Endothelial cell of umbilical vein (primary cell): ENCODE measurements around the gene LRRC8D. TPM values are rescaled to one million over a fixed set of nuclear protein-coding genes. Genes with fewer than 3 reads are reported as not detected.

ENCODE experiments used
- BruUV-seq: library from RNA; stranded (reverse); fragments of 400-500 nt; replicated peaks from 2 replicates; lab custom pipeline; 2021; lab: Mats Ljungman, UMichigan
- CTCF ChIA-PET: fragments of 300-600, 350-600 bp; sonication (Branson Sonifier 250); formaldehyde crosslinking; loops from one replicate; lab custom pipeline; 2021; ENCODE audit warnings: antibody characterized with exemption, inconsistent platforms; lab: Charles Lee
- POLR2A ChIA-PET: fragments of 300-600, 350-600 bp; sonication (Branson Sonifier 250); formaldehyde crosslinking; loops from one replicate; lab custom pipeline; 2021; ENCODE audit warnings: antibody characterized with exemption, inconsistent platforms; lab: Charles Lee
- DNase-seq: peaks from one replicate; pipeline ENCODE4 v3.0.0-alpha.2; 2011; ENCODE audit warnings: low read depth, low spot score
- FAIRE-seq: peaks from 2 replicates; lab custom pipeline; 2011; peaks lifted over from hg19 to GRCh38; lab: Jason Lieb, UNC
- H2AFZ ChIP-seq: 2 replicates; pipeline ENCODE4 v1.6.0; 2012; ENCODE audit warnings: low read depth, low read length, control low read depth, inconsistent platforms
- H3K27ac ChIP-seq: 2 replicates; pipeline ENCODE4 v1.5.1; 2011; ENCODE audit warnings: low read depth, mild to moderate bottlenecking, control low read depth, low read length, moderate library complexity; ENCODE audit not compliant: insufficient read depth
- H3K27me3 ChIP-seq, 2 experiments: 2 replicates each; pipeline versions ENCODE4 v1.6.0 to v1.6.1; 2011; ENCODE audit warnings: low read length in 2 of 2, mixed read lengths in 1 of 2; ENCODE audit not compliant: control insufficient read depth in 2 of 2, insufficient read depth in 2 of 2
- H3K36me3 ChIP-seq, 2 experiments: 2 replicates in 1 of 2; 3 replicates in 1 of 2; pipeline ENCODE4 v1.5.1; 2011; ENCODE audit warnings: low read length in 2 of 2, mild to moderate bottlenecking in 1 of 2, moderate library complexity in 1 of 2; ENCODE audit not compliant: control insufficient read depth in 2 of 2, insufficient read depth in 2 of 2; ENCODE audit errors: extremely low read depth in 1 of 2
- H3K4me1 ChIP-seq: 3 replicates; pipeline ENCODE4 v1.5.1; 2011; ENCODE audit warnings: mild to moderate bottlenecking, low read length; ENCODE audit not compliant: control insufficient read depth, insufficient read depth; ENCODE audit errors: extremely low read depth
- H3K4me2 ChIP-seq: 2 replicates; pipeline ENCODE4 v1.6.1; 2011; ENCODE audit warnings: low read length, control low read depth, mixed read lengths; ENCODE audit not compliant: insufficient read depth
- H3K4me3 ChIP-seq, 3 experiments: fragments of 200-600 bp in 1 of 3; sonication (generic), shearing (Covaris generic) in 1 of 3; replicated peaks in 1 of 3; 2 replicates each; pipeline ENCODE4 v1.5.1; 2011 to 2016; ENCODE audit warnings: control low read depth in 3 of 3, low read length in 3 of 3, mild to moderate bottlenecking in 2 of 3, inconsistent platforms in 1 of 3, low read depth in 1 of 3, moderate library complexity in 1 of 3; ENCODE audit not compliant: insufficient read depth in 1 of 3
- H3K79me2 ChIP-seq: 2 replicates; pipeline ENCODE4 v1.6.0; 2012; ENCODE audit warnings: low read length, inconsistent platforms; ENCODE audit not compliant: control insufficient read depth, insufficient read depth
- H3K9ac ChIP-seq: replicated peaks from 2 replicates; pipeline ENCODE3; 2011; ENCODE audit warnings: low read length, control low read depth; ENCODE audit not compliant: insufficient read depth; ENCODE audit errors: extremely low read depth
- H3K9me1 ChIP-seq: replicated peaks from 3 replicates; pipeline ENCODE4 v1.6.0; 2011; ENCODE audit warnings: mild to moderate bottlenecking, low read length; ENCODE audit not compliant: control insufficient read depth, insufficient read depth; ENCODE audit errors: extremely low read depth
- H3K9me3 ChIP-seq: replicated peaks from 2 replicates; pipeline ENCODE4 v1.5.1; 2012; ENCODE audit warnings: low read length, inconsistent platforms; ENCODE audit not compliant: control insufficient read depth, insufficient read depth
- H4K20me1 ChIP-seq: replicated peaks from 2 replicates; pipeline ENCODE3; 2011; ENCODE audit warnings: mild to moderate bottlenecking, low read length; ENCODE audit not compliant: control insufficient read depth, insufficient read depth; ENCODE audit errors: extremely low read depth
- CTCF ChIP-seq, 2 donors: IDR thresholded peaks; 1 replicate in 1 of 2; 2 replicates in 1 of 2; pipeline ENCODE4 v1.5.1; 2011; ENCODE audit warnings: low read length in 2 of 2, mild to moderate bottlenecking in 2 of 2, moderate library complexity in 2 of 2, control low read depth in 1 of 2, inconsistent platforms in 1 of 2, low read depth in 1 of 2; ENCODE audit not compliant: insufficient read depth in 1 of 2; ENCODE audit errors: extremely low read depth in 1 of 2
- EZH2 ChIP-seq: IDR thresholded peaks from 2 replicates; pipeline ENCODE4 v1.6.1; 2012; ENCODE audit warnings: borderline replicate concordance, low read depth, mild to moderate bottlenecking, moderate library complexity, low read length, inconsistent platforms; ENCODE audit not compliant: severe bottlenecking
- GATA2 ChIP-seq: IDR thresholded peaks from 2 replicates; pipeline ENCODE4 v1.7.0; 2011; ENCODE audit warnings: low read depth, mild to moderate bottlenecking, moderate library complexity, mixed read lengths, low read length; ENCODE audit not compliant: insufficient read length, insufficient read depth
- JUN ChIP-seq: IDR thresholded peaks from 2 replicates; pipeline ENCODE4 v1.6.1; 2011; ENCODE audit warnings: borderline replicate concordance, low read depth; ENCODE audit not compliant: insufficient read length, insufficient read depth
- MAX ChIP-seq: IDR thresholded peaks from 2 replicates; pipeline ENCODE4 v1.6.1; 2011; ENCODE audit not compliant: insufficient read depth, insufficient read length
- MYC ChIP-seq: IDR thresholded peaks from one replicate; pipeline ENCODE4 v1.6.1; 2011; ENCODE audit warnings: mild to moderate bottlenecking, low read depth, low read length
- POLR2A ChIP-seq: IDR thresholded peaks from 2 replicates; pipeline ENCODE4 v1.6.1; 2012; ENCODE audit warnings: low read depth, mild to moderate bottlenecking, control low read depth, low read length
- POLR2AphosphoS5 ChIP-seq: IDR thresholded peaks from 2 replicates; pipeline ENCODE4 v1.6.1; 2012; ENCODE audit warnings: low read depth, mild to moderate bottlenecking, control low read depth, low read length, moderate library complexity; ENCODE audit not compliant: insufficient read depth
- dilution Hi-C: fragments of 300-500 bp; cut with MboI; formaldehyde crosslinking; loops from one replicate; pipeline ENCODE4 v1.15.0; 2019; ENCODE audit warnings: low sequenced_read_pairs; ENCODE audit not compliant: extremely low pct_ligation_motif_present
- intact Hi-C: fragments of 100-400 bp; cut with micrococcal nuclease; formaldehyde crosslinking; loops from one replicate; pipeline ENCODE4 v1.10.0; 2022
- polyA plus RNA-seq, 4 experiments: library from polyadenylated mRNA; depleted of rRNA in 3 of 4; stranded (reverse) in 3 of 4; unstranded in 1 of 4; fragments of >200 nt; gene quantifications; 2 replicates each; pipeline versions ENCODE4 v1.2.1 to v1.2.3, GENCODE V29; 2011 to 2012; ENCODE audit warnings: missing spikeins in 1 of 4
- total RNA-seq: library from RNA; stranded (reverse); gene quantifications from 2 replicates; pipeline ENCODE4 v1.2.3, GENCODE V29; 2021

LRRC8D gene
- total and polyA plus RNA-seq, 2 donors (not counting 3 experiments of a cell fraction or from before 2014, with no cell fraction given) = 31.9 to 37.7 TPM

- no peak overlapping the region for H3K4me2 ChIP-seq
- H3K36me3 ChIP-seq = peaks cover 0 to 7% of the 10 kb centered on the region in 2 experiments
- no peaks in the 10 kb centered on the region for H4K20me1 ChIP-seq
- no peak overlapping the region for H3K27ac ChIP-seq
- TF ChIP-seq JUN (no peak), CTCF (IDR thresholded peaks at IDR 0.05; ENCODE audit: extremely low read depth in 1 of 2, insufficient read depth in 1 of 2, low read depth in 1 of 2, low read length in 2 of 2) (no peak), POLR2A (no peak), POLR2AphosphoS5 (no peak), MYC (no peak), GATA2 (no peak), MAX (no peak), EZH2 (no peak)
- FAIRE-seq (no peak), DNase-seq (no peak)
- H3K4me1 ChIP-seq = no peaks in the 10 kb centered on the region
- no peaks in the 10 kb centered on the region for H3K27me3 ChIP-seq
- H3K4me3 ChIP-seq = no peak overlapping the region
- dilution Hi-C loops (no loop called here), intact Hi-C loops (no loop called here)
- H2AFZ ChIP-seq = no peak overlapping the region
- ChIA-PET CTCF (interaction anchor here (0.7 to 1.4 kb wide), 3 partner anchors 21 to 96 kb away, joined by 3 read pairs; no protein-coding TSS in a partner anchor), POLR2A (no interaction called here)
- no peaks in the 10 kb centered on the region for H3K79me2 ChIP-seq
- H3K9me1 ChIP-seq = no peaks in the 10 kb centered on the region
- no peak overlapping the region for H3K9ac ChIP-seq
- no TSS peak for BruUV-seq
- no peaks in the 10 kb centered on the region for H3K9me3 ChIP-seq
Observed at GRCh38 chr1:89931964-89932363, 111.1 kb downstream of the LRRC8D start.
